GM23338 (cell line): ENCODE measurements around the gene FTCD. TPM values are rescaled to one million over a fixed set of nuclear protein-coding genes. Genes with fewer than 3 reads are reported as not detected.

Experiments
- ATAC-seq: fragments of 200-7000 bp; cut with Tn5 transposase; 3 replicates; pipeline ENCODE4 v1.9.1; 2020
- DNase-seq: peaks from one replicate; pipeline ENCODE4 v3.0.0-alpha.2; 2015; ENCODE audit warnings: low spot score
- H2AFZ ChIP-seq: fragments of 200-600 bp; sonication (generic); 2 replicates; pipeline ENCODE4 v1.8.0; 2016; ENCODE audit warnings: antibody characterized with exemption, mild to moderate bottlenecking, moderate library complexity
- H3F3A ChIP-seq: fragments of 200-600 bp; sonication (generic); replicated peaks from 2 replicates; pipeline ENCODE4 v1.8.0; 2017; ENCODE audit warnings: antibody characterized with exemption, mixed run types, low read depth
- H3K27ac ChIP-seq: fragments of 200-600 bp; sonication (generic); 2 replicates; pipeline ENCODE4 v1.6.1; 2016; ENCODE audit warnings: low read depth
- H3K27me3 ChIP-seq: fragments of 200-600 bp; sonication (generic); 2 replicates; pipeline ENCODE4 v1.8.0; 2016; ENCODE audit warnings: mild to moderate bottlenecking, mixed run types, moderate library complexity; ENCODE audit not compliant: insufficient read depth
- H3K36me3 ChIP-seq: fragments of 200-600 bp; sonication (generic); 2 replicates; pipeline ENCODE4 v1.8.0; 2016; ENCODE audit warnings: mild to moderate bottlenecking; ENCODE audit not compliant: insufficient read depth
- H3K4me1 ChIP-seq: fragments of 200-600 bp; sonication (generic); 2 replicates; pipeline ENCODE4 v1.8.0; 2016; ENCODE audit warnings: mild to moderate bottlenecking, moderate library complexity; ENCODE audit not compliant: insufficient read depth
- H3K4me2 ChIP-seq: fragments of 200-600 bp; sonication (generic); 2 replicates; pipeline ENCODE4 v1.7.1; 2017; ENCODE audit warnings: mixed run types
- H3K4me3 ChIP-seq: fragments of 200-600 bp; sonication (generic); 2 replicates; pipeline ENCODE4 v1.6.1; 2016; ENCODE audit warnings: mixed run types
- H3K79me2 ChIP-seq: fragments of 200-600 bp; sonication (generic); replicated peaks from 2 replicates; pipeline ENCODE4 v1.8.0; 2017; ENCODE audit warnings: mild to moderate bottlenecking; ENCODE audit not compliant: insufficient read depth
- H3K9me2 ChIP-seq: fragments of 200-600 bp; sonication (generic); 2 replicates; pipeline ENCODE4 v1.8.0; 2017; ENCODE audit not compliant: insufficient read depth
- H4K20me1 ChIP-seq: fragments of 200-600 bp; sonication (generic); replicated peaks from 2 replicates; pipeline ENCODE4 v1.8.0; 2017; ENCODE audit warnings: mild to moderate bottlenecking; ENCODE audit not compliant: insufficient read depth
- H3K27ac Mint-ChIP-seq: 2 replicates; pipeline ENCODE4 v1.8.0; 2020; ENCODE audit warnings: inconsistent platforms, mild to moderate bottlenecking, moderate library complexity, mixed read lengths
- H3K27me3 Mint-ChIP-seq: 3 replicates; pipeline ENCODE4 v1.8.0; 2022; ENCODE audit warnings: low read depth, mild to moderate bottlenecking, moderate library complexity, mixed read lengths, inconsistent platforms; ENCODE audit not compliant: insufficient read depth, poor library complexity
- H3K36me3 Mint-ChIP-seq: 3 replicates; pipeline ENCODE4 v1.8.0; 2021; ENCODE audit warnings: low read depth, mild to moderate bottlenecking, inconsistent platforms, moderate library complexity, mixed read lengths
- H3K4me1 Mint-ChIP-seq: 3 replicates; pipeline ENCODE4 v1.8.0; 2020; ENCODE audit warnings: mild to moderate bottlenecking, inconsistent platforms, mixed read lengths
- H3K4me3 Mint-ChIP-seq: 3 replicates; pipeline ENCODE4 v1.8.0; 2021; ENCODE audit warnings: moderate library complexity, mild to moderate bottlenecking, inconsistent platforms, mixed read lengths
- H3K9me3 Mint-ChIP-seq: 3 replicates; pipeline ENCODE4 v1.8.0; 2020; ENCODE audit warnings: moderate library complexity, mild to moderate bottlenecking, inconsistent platforms, mixed read lengths
- CREB1 ChIP-seq: fragments of 250-450 bp; sonication (Bioruptor Pico); IDR thresholded peaks from 2 replicates; pipeline ENCODE4 v1.5.0; 2020; ENCODE audit warnings: low read depth, mild to moderate bottlenecking, moderate library complexity
- CTCF ChIP-seq, 2 experiments: fragments of 200-600 bp in 1 of 2; sonication (generic) in 1 of 2; conservative IDR thresholded peaks; 2 replicates each; pipeline versions ENCODE4 v1.5.1 to v1.6.1; 2016 to 2017; ENCODE audit warnings: antibody characterized with exemption in 2 of 2, low read depth in 2 of 2, mild to moderate bottlenecking in 2 of 2, moderate library complexity in 1 of 2
- ETS1 ChIP-seq: IDR thresholded peaks from 2 replicates; pipeline ENCODE4 v1.6.1; 2016; ENCODE audit warnings: antibody characterized with exemption
- EZH2 ChIP-seq: fragments of 200-600 bp; sonication (generic); IDR thresholded peaks from one replicate; pipeline ENCODE4 v1.8.0; 2017; ENCODE audit warnings: antibody characterized with exemption, mild to moderate bottlenecking, low read depth; ENCODE audit not compliant: unreplicated experiment
- EZH2phosphoT487 ChIP-seq: fragments of 200-600 bp; sonication (generic); IDR thresholded peaks from one replicate; pipeline ENCODE4 v1.8.1; 2018; ENCODE audit warnings: antibody characterized with exemption; ENCODE audit not compliant: unreplicated experiment
- JUNB ChIP-seq: IDR thresholded peaks from one replicate; pipeline ENCODE4 v1.6.1; 2016; ENCODE audit warnings: antibody characterized with exemption; ENCODE audit not compliant: unreplicated experiment
- NANOG ChIP-seq: IDR thresholded peaks from 2 replicates; pipeline ENCODE4 v1.6.1; 2016; ENCODE audit warnings: antibody characterized with exemption, borderline replicate concordance
- POLR2AphosphoS5 ChIP-seq: IDR thresholded peaks from 2 replicates; pipeline ENCODE4 v1.6.1; 2016; ENCODE audit warnings: antibody characterized with exemption, low read depth
- STAT1 ChIP-seq: IDR thresholded peaks from one replicate; pipeline ENCODE4 v1.6.1; 2016; ENCODE audit warnings: antibody characterized with exemption; ENCODE audit not compliant: unreplicated experiment
- ZNF114 ChIP-seq: fragments of 250-450 bp; sonication (Bioruptor Pico); IDR thresholded peaks from 2 replicates; pipeline ENCODE4 v1.5.0; 2020; ENCODE audit warnings: mild to moderate bottlenecking, moderate library complexity
- ZNF331 ChIP-seq: fragments of 250-450 bp; sonication (Bioruptor Pico); IDR thresholded peaks from 2 replicates; pipeline ENCODE4 v1.5.0; 2020; ENCODE audit warnings: low read depth, mild to moderate bottlenecking, moderate library complexity
- ZNF462 ChIP-seq: fragments of 250-450 bp; sonication (Bioruptor Pico); IDR thresholded peaks from 2 replicates; pipeline ENCODE4 v1.5.0; 2020; ENCODE audit warnings: mild to moderate bottlenecking, moderate library complexity
- polyA plus RNA-seq: library from polyadenylated mRNA; unstranded; fragments of >200 nt; fragmentation: Nextera tagmentation; extraction: Ambion mirVana; gene quantifications from 2 replicates; pipeline ENCODE4 v1.2.1, GENCODE V29; 2016
- total RNA-seq: library from RNA; depleted of rRNA; stranded (reverse); fragments of >200 nt; shearing (Covaris generic); gene quantifications from 2 replicates; pipeline ENCODE4 v1.2.3, GENCODE V29; 2014

FTCD gene
- total and polyA plus RNA-seq, 2 experiments from 2014 or later: 0.90 to 2.3 TPM

- TF ChIP-seq NANOG (no peak), POLR2AphosphoS5 (no peak), ETS1 (no peak), EZH2phosphoT487 (no peak), EZH2 (no peak), CREB1 (no peak), CTCF (conservative IDR thresholded peaks at IDR 0.05; ENCODE audit: low read depth in 2 of 2) (no peak), ZNF331 (no peak), STAT1 (no peak), JUNB (no peak), ZNF114 (no peak)
Observed at GRCh38 chr21:46168659-46169386, 13.4 kb upstream of the FTCD start (continued).

GRCh38 chr21:46168238-46168637, 12.9 kb upstream of the FTCD start:
- H3K9me3 Mint-ChIP-seq: peaks cover 3% of the 10 kb centered on the region; the same call in 1 of the 3 replicates
- ATAC-seq (no peak), DNase-seq (no peak)
- H3K4me1 Mint-ChIP-seq: peaks cover 6% of the 10 kb centered on the region
- no peak overlapping the region; the same call in 1 of the 2 replicates for H3K27ac Mint-ChIP-seq
- Histone ChIP-seq H2AFZ (no peak overlapping the region), H3K36me3 (no peaks in the 10 kb centered on the region; the same call in 1 of the 2 replicates), H3K9me2 (no peaks in the 10 kb centered on the region), H3K4me1 (no peaks in the 10 kb centered on the region), H3F3A (no peaks in the 10 kb centered on the region), H3K79me2 (peaks cover 23% of the 10 kb centered on the region), H3K27ac (no peak overlapping the region), H3K27me3 (no peaks in the 10 kb centered on the region), H3K4me2 (no peak overlapping the region), H4K20me1 (peaks cover 10% of the 10 kb centered on the region), H3K4me3 (no peak overlapping the region)
- H3K36me3 Mint-ChIP-seq: peaks cover 21% of the 10 kb centered on the region
- peaks cover 7% of the 10 kb centered on the region for H3K27me3 Mint-ChIP-seq
- no peak overlapping the region for H3K4me3 Mint-ChIP-seq
- TF ChIP-seq NANOG: no peak
- TF ChIP-seq POLR2AphosphoS5: no peak
- TF ChIP-seq EZH2phosphoT487: no peak
- TF ChIP-seq ZNF462 (CRISPR knock-in tag): no peak
- no peak for TF ChIP-seq CTCF (conservative IDR thresholded peaks at IDR 0.05; ENCODE audit: low read depth in 2 of 2)
- TF ChIP-seq ETS1: no peak
- no peak for TF ChIP-seq EZH2
